ENCODE measurements around the gene KRT6A. TPM values are rescaled to one million over a fixed set of nuclear protein-coding genes. Genes with fewer than 3 reads are reported as not detected.
A peak's percentile ranks its signal among the peaks of the same experiment; 100 is the strongest.

Gene KRT6A
- total RNA-seq, 6 donors from 2014 or later = 0.61 to 4.5 (median 1.4) TPM; not detected in 1

- H3K36me3 ChIP-seq = no peaks in the 10 kb centered on the region
- 32 to 77% methylated on average over 1 of the region's 1 CpG for WGBS, 2 donors
- no peak for ATAC-seq (ENCODE audit: low FRiP score in 2 of 2)
These were observed 5.9 kb upstream of the KRT6A start for GRCh38 chr12:52498946-52499345.

GRCh38 chr12:52497975-52498374 lies 4.9 kb upstream of the KRT6A start:
- Histone ChIP-seq H3K27ac (no peak overlapping the region), H3K9me3 (no peaks in the 10 kb centered on the region), H3K4me1 (peaks cover 10 to 27% (median 18%) of the 10 kb centered on the region in 4 donors), H3K27me3 (no peaks in the 10 kb centered on the region), H3K4me3 (no peak overlapping the region), H3K36me3 (no peaks in the 10 kb centered on the region)
- no peak for DNase-seq
- 77 to 81% methylated on average over 7 of the region's 7 CpGs for WGBS, 2 donors
- ATAC-seq (ENCODE audit: low FRiP score in 2 of 2) = no peak
- TF ChIP-seq CTCF (IDR thresholded peaks at IDR 0.05) (no peak), POLR2A (IDR thresholded peaks at IDR 0.05) (no peak), EP300 (IDR thresholded peaks at IDR 0.05) (no peak), POLR2AphosphoS5 (IDR thresholded peaks at IDR 0.05) (no peak)

More at GRCh38 chr12:52498946-52499345, 5.9 kb upstream of the KRT6A start:
- Histone ChIP-seq H3K4me3 (no peak overlapping the region), H3K4me1 (peaks cover 10 to 21% (median 16%) of the 10 kb centered on the region in 4 donors), H3K27me3 (no peaks in the 10 kb centered on the region), H3K27ac (no peak overlapping the region), H3K9me3 (no peaks in the 10 kb centered on the region)
- no peak for TF ChIP-seq EP300 (IDR thresholded peaks at IDR 0.05)
- TF ChIP-seq POLR2A (IDR thresholded peaks at IDR 0.05) = no peak
- no peak for TF ChIP-seq POLR2AphosphoS5 (IDR thresholded peaks at IDR 0.05)
- TF ChIP-seq CTCF (IDR thresholded peaks at IDR 0.05) = no peak
- no peak for DNase-seq

DNA sequence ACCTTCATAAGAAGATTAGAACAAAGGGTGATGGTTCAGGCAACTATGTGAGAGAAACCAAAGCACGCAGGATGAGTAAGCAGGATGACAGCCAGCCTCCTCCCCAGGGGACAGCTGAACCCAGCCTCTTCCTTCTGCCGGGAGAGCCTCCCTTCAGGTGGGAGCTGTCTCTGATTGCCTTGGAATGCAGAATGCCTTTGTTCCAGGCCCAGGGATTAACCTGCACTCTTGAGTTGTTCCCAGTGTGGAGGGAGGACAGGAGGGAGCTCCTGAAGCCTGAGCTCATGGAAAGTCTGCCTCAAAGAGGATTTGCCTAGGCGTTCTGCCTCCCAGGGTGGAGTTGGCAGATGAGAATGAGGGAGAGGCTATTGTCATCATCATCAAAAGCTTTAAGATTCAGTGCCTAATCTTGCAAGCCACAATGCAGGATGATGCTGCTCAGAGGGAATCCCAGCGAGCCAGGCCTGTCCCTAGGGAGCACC lies 3.6 kb upstream of the KRT6A start:
- DNase-seq (no peak), ATAC-seq (ENCODE audit: low FRiP score in 2 of 2) (peak in 1 of 2 donors; percentile 61)
- TF ChIP-seq CTCF (IDR thresholded peaks at IDR 0.05) = no peak
- TF ChIP-seq POLR2A (IDR thresholded peaks at IDR 0.05) = no peak
- TF ChIP-seq EP300 (IDR thresholded peaks at IDR 0.05) = no peak
- H3K4me3 ChIP-seq = no peak overlapping the region
- no peaks in the 10 kb centered on the region for H3K27me3 ChIP-seq
- no peaks in the 10 kb centered on the region for H3K36me3 ChIP-seq
- no peaks in the 10 kb centered on the region for H3K9me3 ChIP-seq
- H3K4me1 ChIP-seq = peaks cover 10 to 27% (median 18%) of the 10 kb centered on the region in 4 donors
- 73 to 88% methylated on average over 3 to 4 of the region's 4 CpGs for WGBS, 2 donors
- no peak overlapping the region for H3K27ac ChIP-seq

DNA sequence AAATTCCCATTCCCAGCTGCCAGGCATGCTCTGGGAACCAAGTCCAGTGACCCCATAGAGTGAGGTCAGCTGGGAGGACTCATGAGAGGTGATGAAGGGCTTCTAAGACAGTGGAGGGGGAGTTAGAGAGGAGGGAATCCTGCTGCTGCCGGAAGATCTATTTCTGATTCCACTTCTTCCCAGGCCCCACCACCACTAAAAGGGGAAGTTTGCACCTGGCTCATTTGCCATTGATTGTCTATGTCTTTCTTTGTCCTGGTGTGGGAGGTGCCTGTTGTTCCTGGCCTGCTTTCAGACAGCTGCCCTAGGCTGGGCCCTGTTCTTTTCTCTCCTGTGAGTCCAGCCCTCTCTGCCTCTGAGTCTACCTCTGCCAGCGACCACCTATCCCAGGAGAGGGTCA lies 3.0 kb upstream of the KRT6A start:
- no peaks in the 10 kb centered on the region for H3K36me3 ChIP-seq
- H3K27me3 ChIP-seq = no peaks in the 10 kb centered on the region
- no peak overlapping the region for H3K4me3 ChIP-seq
- 63 to 78% methylated on average over 2 of the region's 2 CpGs for WGBS, 2 donors
- TF ChIP-seq CTCF (IDR thresholded peaks at IDR 0.05) = no peak
- TF ChIP-seq POLR2A (IDR thresholded peaks at IDR 0.05) = no peak
- TF ChIP-seq POLR2AphosphoS5 (IDR thresholded peaks at IDR 0.05) = no peak
- TF ChIP-seq EP300 (IDR thresholded peaks at IDR 0.05) = no peak
- H3K4me1 ChIP-seq = peaks cover 10 to 27% (median 18%) of the 10 kb centered on the region in 4 donors
- ATAC-seq (ENCODE audit: low FRiP score in 2 of 2) (no peak), DNase-seq (no peak)
- H3K9me3 ChIP-seq = no peaks in the 10 kb centered on the region
- no peak overlapping the region for H3K27ac ChIP-seq

GRCh38 chr12:52495389-52495788 lies 2.3 kb upstream of the KRT6A start:
- H3K27me3 ChIP-seq = no peaks in the 10 kb centered on the region
- DNase-seq (no peak), ATAC-seq (ENCODE audit: low FRiP score in 2 of 2) (peak in 1 of 2 donors; percentile 20)
- H3K9me3 ChIP-seq = no peaks in the 10 kb centered on the region
- no peaks in the 10 kb centered on the region for H3K36me3 ChIP-seq
- TF ChIP-seq EP300 (IDR thresholded peaks at IDR 0.05) = no peak
- no peak for TF ChIP-seq POLR2A (IDR thresholded peaks at IDR 0.05)
- no peak for TF ChIP-seq CTCF (IDR thresholded peaks at IDR 0.05)
- TF ChIP-seq POLR2AphosphoS5 (IDR thresholded peaks at IDR 0.05) = no peak
- H3K4me3 ChIP-seq = no peak overlapping the region
- peaks cover 10 to 27% (median 18%) of the 10 kb centered on the region in 4 donors for H3K4me1 ChIP-seq
- peak overlapping the region in 1 of 4 donors; percentile 11 for H3K27ac ChIP-seq
- WGBS, 2 donors = 32 to 39% methylated on average over 3 of the region's 3 CpGs
